ENCODE measurements around the gene LCN6. TPM values are rescaled to one million over a fixed set of nuclear protein-coding genes. Genes with fewer than 3 reads are reported as not detected.
"Not testable (repeated sequence)": the region's sequence is repeated elsewhere in the genome, so short reads cannot be mapped to it uniquely, and the experiment has no call there.

The LCN6 gene
- polyA plus RNA-seq, 4 donors, result not detected

- DNase-seq (ENCODE audit: low read depth in 4 of 4, low spot score in 2 of 4), result no peak
Observed at GRCh38 chr9:136712690-136713544, 35.4 kb downstream of the LCN6 start.

- DNase-seq (ENCODE audit: low read depth in 4 of 4, low spot score in 2 of 4), result no peak
Observed at GRCh38 chr9:136711751-136712689, 36.3 kb downstream of the LCN6 start, which contains the start of gene DIPK1B. Gene DIPK1B, plus strand, starts transcription at chr9:136712572. Its CDS starts 94 bp downstream, at chr9:136712666.

GRCh38 chr9:136711219-136711648, 37.1 kb downstream of the LCN6 start:
- not testable (repeated sequence) for DNase-seq (ENCODE audit: low read depth in 4 of 4, low spot score in 2 of 4)

GRCh38 chr9:136710543-136710942, 37.8 kb downstream of the LCN6 start:
- no peak for DNase-seq (ENCODE audit: low read depth in 4 of 4, low spot score in 2 of 4)

GRCh38 chr9:136709454-136710109, 38.7 kb downstream of the LCN6 start:
- no peak for DNase-seq (ENCODE audit: low read depth in 4 of 4, low spot score in 2 of 4)

- DNase-seq (ENCODE audit: low read depth in 4 of 4, low spot score in 2 of 4), result no peak
Observed at GRCh38 chr9:136707849-136708517, 40.3 kb downstream of the LCN6 start.

GRCh38 chr9:136707011-136707410, 41.3 kb downstream of the LCN6 start:
- no peak for DNase-seq (ENCODE audit: low read depth in 4 of 4, low spot score in 2 of 4)

GRCh38 chr9:136705564-136705963, 42.8 kb downstream of the LCN6 start:
- DNase-seq (ENCODE audit: low read depth in 4 of 4, low spot score in 2 of 4), result no peak

- DNase-seq (ENCODE audit: low read depth in 4 of 4, low spot score in 2 of 4), result not testable (repeated sequence)
Observed at GRCh38 chr9:136704741-136705140, 43.6 kb downstream of the LCN6 start.

- DNase-seq (ENCODE audit: low read depth in 4 of 4, low spot score in 2 of 4), result no peak
Observed at GRCh38 chr9:136703276-136703860, 45.0 kb downstream of the LCN6 start.

GRCh38 chr9:136701668-136702053, 46.7 kb downstream of the LCN6 start:
- DNase-seq (ENCODE audit: low read depth in 4 of 4, low spot score in 2 of 4), result no peak

GRCh38 chr9:136700959-136701667, 47.2 kb downstream of the LCN6 start:
- no peak for DNase-seq (ENCODE audit: low read depth in 4 of 4, low spot score in 2 of 4)

- no peak for DNase-seq (ENCODE audit: low read depth in 4 of 4, low spot score in 2 of 4)
Observed at GRCh38 chr9:136700304-136700703, 48.0 kb downstream of the LCN6 start.

GRCh38 chr9:136698635-136699246, 49.6 kb downstream of the LCN6 start:
- no peak for DNase-seq (ENCODE audit: low read depth in 4 of 4, low spot score in 2 of 4)

GRCh38 chr9:136697821-136698526, 50.4 kb downstream of the LCN6 start:
- no peak for DNase-seq (ENCODE audit: low read depth in 4 of 4, low spot score in 2 of 4)

GRCh38 chr9:136697146-136697820, 51.0 kb downstream of the LCN6 start:
- no peak for DNase-seq (ENCODE audit: low read depth in 4 of 4, low spot score in 2 of 4)

GRCh38 chr9:136696502-136696901, 51.8 kb downstream of the LCN6 start:
- no peak for DNase-seq (ENCODE audit: low read depth in 4 of 4, low spot score in 2 of 4)

- DNase-seq (ENCODE audit: low read depth in 4 of 4, low spot score in 2 of 4), result no peak
Observed at GRCh38 chr9:136695955-136696354, 52.4 kb downstream of the LCN6 start.
